Ascending aorta (tissue), 2 donors: ENCODE data around the gene PKP2. TPM values are rescaled to one million over a fixed set of nuclear protein-coding genes. Genes with fewer than 3 reads are reported as not detected.

ENCODE experiments used
- DNase-seq, 2 donors: peaks; one replicate each; pipeline ENCODE4 v3.0.0-alpha.2; 2019; ENCODE audit warnings: low spot score in 2 of 2
- H3K27ac ChIP-seq, 2 donors: fragments of 200-600 bp; sonication (generic); one replicate each; pipeline ENCODE4 v1.5.1; 2016 to 2017; ENCODE audit warnings: mild to moderate bottlenecking in 1 of 2
- H3K27me3 ChIP-seq: fragments of 200-600 bp; sonication (generic); one replicate; pipeline ENCODE4 v1.5.1; 2017
- H3K36me3 ChIP-seq, 2 donors: fragments of 200-600 bp; sonication (generic); one replicate each; pipeline ENCODE4 v1.5.1; 2016
- H3K4me1 ChIP-seq, 2 donors: fragments of 200-600 bp; sonication (generic); one replicate each; pipeline ENCODE4 v1.5.1; 2016 to 2017; ENCODE audit warnings: mild to moderate bottlenecking in 1 of 2
- H3K4me3 ChIP-seq, 2 donors: fragments of 200-600 bp; sonication (generic); one replicate each; pipeline ENCODE4 v1.5.1; 2016 to 2017; ENCODE audit warnings: mild to moderate bottlenecking in 1 of 2
- H3K9me3 ChIP-seq, 2 donors: fragments of 200-600 bp; sonication (generic); one replicate each; pipeline ENCODE4 v1.5.1; 2016
- intact Hi-C: fragments of 100-400 bp; cut with DNase I; formaldehyde crosslinking; loops from one replicate; pipeline ENCODE4 v1.15.1; 2023
- total RNA-seq: library from RNA; depleted of rRNA; stranded (reverse); fragments of >200 nt; gene quantifications from one replicate; pipeline ENCODE4 v1.1.0, GENCODE V29; 2016
- TF ChIP-seq, protein P1 (sequence below), 3 experiments: fragments of 200-600 bp in 2 of 3; fragments of 450-650 bp in 1 of 3; sonication (generic) in 2 of 3; IDR thresholded peaks; one replicate each; pipeline ENCODE4 v1.5.1; 2016 to 2019; ENCODE audit warnings: antibody characterized with exemption in 3 of 3, mild to moderate bottlenecking in 1 of 3, moderate library complexity in 1 of 3

The PKP2 gene
- total RNA-seq, 1 donor from 2014 or later = not detected

- H3K36me3 ChIP-seq = no peaks in the 10 kb centered on the region
- no peaks in the 10 kb centered on the region for H3K27me3 ChIP-seq
- no peak for DNase-seq
- H3K27ac ChIP-seq = no peak overlapping the region
- no peak overlapping the region for H3K4me3 ChIP-seq
- TF ChIP-seq, protein P1, sequence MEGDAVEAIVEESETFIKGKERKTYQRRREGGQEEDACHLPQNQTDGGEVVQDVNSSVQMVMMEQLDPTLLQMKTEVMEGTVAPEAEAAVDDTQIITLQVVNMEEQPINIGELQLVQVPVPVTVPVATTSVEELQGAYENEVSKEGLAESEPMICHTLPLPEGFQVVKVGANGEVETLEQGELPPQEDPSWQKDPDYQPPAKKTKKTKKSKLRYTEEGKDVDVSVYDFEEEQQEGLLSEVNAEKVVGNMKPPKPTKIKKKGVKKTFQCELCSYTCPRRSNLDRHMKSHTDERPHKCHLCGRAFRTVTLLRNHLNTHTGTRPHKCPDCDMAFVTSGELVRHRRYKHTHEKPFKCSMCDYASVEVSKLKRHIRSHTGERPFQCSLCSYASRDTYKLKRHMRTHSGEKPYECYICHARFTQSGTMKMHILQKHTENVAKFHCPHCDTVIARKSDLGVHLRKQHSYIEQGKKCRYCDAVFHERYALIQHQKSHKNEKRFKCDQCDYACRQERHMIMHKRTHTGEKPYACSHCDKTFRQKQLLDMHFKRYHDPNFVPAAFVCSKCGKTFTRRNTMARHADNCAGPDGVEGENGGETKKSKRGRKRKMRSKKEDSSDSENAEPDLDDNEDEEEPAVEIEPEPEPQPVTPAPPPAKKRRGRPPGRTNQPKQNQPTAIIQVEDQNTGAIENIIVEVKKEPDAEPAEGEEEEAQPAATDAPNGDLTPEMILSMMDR (IDR thresholded peaks at IDR 0.05) = no peak
- intact Hi-C loops = no loop called here
- no peaks in the 10 kb centered on the region for H3K4me1 ChIP-seq
- no peaks in the 10 kb centered on the region for H3K9me3 ChIP-seq
These were observed 11.4 kb upstream of the PKP2 start for GRCh38 chr12:32907898-32908476.

DNA sequence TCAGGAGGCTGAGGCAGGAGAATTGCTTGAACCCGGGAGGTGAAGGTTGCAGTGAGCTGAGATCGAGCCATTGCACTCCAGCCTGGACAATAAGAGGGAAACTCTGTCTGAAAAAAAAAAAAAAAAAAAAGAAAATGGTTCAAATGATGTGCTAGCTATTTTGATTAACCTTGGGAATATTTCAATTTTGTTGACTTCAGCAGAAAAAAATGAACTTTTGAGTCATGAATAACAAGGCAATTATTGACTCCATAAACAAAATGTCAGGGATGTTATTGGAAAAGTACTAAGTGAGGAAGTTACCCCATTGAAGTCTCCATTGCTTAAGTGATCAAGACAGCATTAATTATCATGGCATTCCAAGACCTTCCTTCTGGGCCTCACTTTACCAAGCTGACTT lies 10.6 kb upstream of the PKP2 start:
- TF ChIP-seq, protein P1 (IDR thresholded peaks at IDR 0.05) = no peak

DNA sequence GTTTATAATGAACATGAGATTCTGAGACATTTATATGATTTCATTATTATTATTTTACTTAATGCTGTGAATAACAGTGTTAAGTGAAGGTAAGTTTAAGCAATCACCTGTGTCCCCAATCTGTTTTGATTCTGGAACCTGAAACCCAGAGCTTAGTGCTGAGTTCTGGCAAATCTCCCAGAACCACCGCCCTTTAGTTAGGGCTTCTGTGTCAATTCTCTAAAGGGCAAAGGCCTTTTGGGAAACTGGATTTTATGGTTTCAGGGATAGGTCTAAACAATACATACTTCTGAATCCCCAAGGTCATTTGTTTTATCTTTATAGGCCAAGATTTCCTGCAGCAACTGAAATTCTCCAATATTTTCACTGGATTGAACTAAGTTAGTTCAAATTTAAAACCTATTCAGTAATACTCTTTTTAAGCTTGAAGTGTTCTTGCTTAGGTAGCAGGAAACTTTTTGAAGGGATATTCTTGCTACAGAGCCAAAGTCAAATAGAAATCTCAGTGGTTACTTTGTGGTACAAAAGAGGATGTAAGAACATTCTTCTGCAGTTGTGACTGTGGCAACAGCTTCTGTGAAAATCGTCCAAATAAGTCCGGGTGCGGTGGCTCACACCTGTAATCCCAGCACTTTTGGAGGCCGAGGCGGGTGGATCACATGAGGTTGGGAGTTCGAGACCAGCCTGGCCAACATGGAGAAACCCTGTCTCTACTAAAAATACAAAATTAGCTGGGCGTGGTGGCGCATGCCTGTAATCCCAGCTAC lies 10.0 kb upstream of the PKP2 start:
- Histone ChIP-seq H3K27me3 (no peaks in the 10 kb centered on the region), H3K9me3 (no peaks in the 10 kb centered on the region), H3K27ac (no peak overlapping the region), H3K36me3 (no peaks in the 10 kb centered on the region), H3K4me1 (no peaks in the 10 kb centered on the region), H3K4me3 (no peak overlapping the region)
- intact Hi-C loops = no loop called here
- TF ChIP-seq, protein P1 (IDR thresholded peaks at IDR 0.05) = no peak
- DNase-seq = no peak

More for the DNA sequence above, 10.6 kb upstream of the PKP2 start:
- no peak overlapping the region for H3K27ac ChIP-seq
- no peaks in the 10 kb centered on the region for H3K4me1 ChIP-seq
- intact Hi-C loops = no loop called here
- no peak for DNase-seq
- H3K27me3 ChIP-seq = no peaks in the 10 kb centered on the region
- H3K9me3 ChIP-seq = no peaks in the 10 kb centered on the region
- no peak overlapping the region for H3K4me3 ChIP-seq
- H3K36me3 ChIP-seq = no peaks in the 10 kb centered on the region

DNA sequence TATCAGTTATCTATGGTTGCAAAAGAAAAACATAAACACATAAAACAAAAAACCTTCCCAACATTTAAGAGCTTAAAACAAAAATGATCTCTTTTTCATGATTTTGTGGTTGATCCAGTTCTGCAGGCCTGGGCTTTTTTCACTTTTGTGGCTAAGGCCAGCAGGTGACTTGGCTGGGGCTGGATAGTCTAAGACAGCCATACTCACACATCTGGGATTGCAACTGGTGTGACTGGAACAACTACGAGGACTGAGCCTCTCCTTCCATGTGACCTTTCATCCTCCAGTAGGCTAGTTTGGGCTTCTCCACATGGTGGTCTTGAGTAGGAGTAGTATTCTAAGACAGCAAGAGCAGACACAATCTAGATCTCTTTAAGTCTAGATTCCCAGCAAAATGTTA lies 7.2 kb upstream of the PKP2 start:
- Histone ChIP-seq H3K27ac (no peak overlapping the region), H3K36me3 (no peaks in the 10 kb centered on the region), H3K4me3 (no peak overlapping the region), H3K9me3 (no peaks in the 10 kb centered on the region), H3K27me3 (no peaks in the 10 kb centered on the region), H3K4me1 (no peaks in the 10 kb centered on the region)
- no peak for DNase-seq
- TF ChIP-seq, protein P1 (IDR thresholded peaks at IDR 0.05) = no peak
- intact Hi-C loops = no loop called here

GRCh38 chr12:32903318-32903717 lies 6.7 kb upstream of the PKP2 start:
- H3K27me3 ChIP-seq = no peaks in the 10 kb centered on the region
- no peak overlapping the region for H3K4me3 ChIP-seq
- H3K9me3 ChIP-seq = no peaks in the 10 kb centered on the region
- no peak for DNase-seq
- TF ChIP-seq, protein P1 (IDR thresholded peaks at IDR 0.05) = no peak
- no peaks in the 10 kb centered on the region for H3K36me3 ChIP-seq
- intact Hi-C loops = no loop called here
- no peaks in the 10 kb centered on the region for H3K4me1 ChIP-seq
- no peak overlapping the region for H3K27ac ChIP-seq
